H9 (cell line): ENCODE measurements around the gene MRGPRX2. TPM values are rescaled to one million over a fixed set of nuclear protein-coding genes. Genes with fewer than 3 reads are reported as not detected.

ENCODE experiments used
- DNase-seq: peaks from one replicate; pipeline ENCODE4 v3.0.0-alpha.2; 2017
- H2AFZ ChIP-seq: one replicate; pipeline ENCODE4 v1.6.1; 2013; ENCODE audit warnings: mild to moderate bottlenecking, low read length, control low read depth, moderate library complexity
- H2AK5ac ChIP-seq: 2 replicates; pipeline ENCODE4 v1.6.1; 2013; ENCODE audit warnings: low read length, control low read depth, mixed read lengths; ENCODE audit not compliant: insufficient read length
- H2BK120ac ChIP-seq: one replicate; pipeline ENCODE4 v1.6.1; 2013; ENCODE audit warnings: low read depth, mild to moderate bottlenecking, low read length, control low read depth, inconsistent platforms; ENCODE audit not compliant: poor library complexity, severe bottlenecking
- H2BK12ac ChIP-seq: 2 replicates; pipeline ENCODE4 v1.6.1; 2013; ENCODE audit warnings: low read length, control low read depth, mixed read lengths, low read depth; ENCODE audit not compliant: insufficient read length
- H2BK15ac ChIP-seq: 2 replicates; pipeline ENCODE4 v1.6.1; 2013; ENCODE audit warnings: low read depth, low read length, control low read depth
- H2BK20ac ChIP-seq: one replicate; pipeline ENCODE4 v1.6.1; 2013; ENCODE audit warnings: low read depth, mild to moderate bottlenecking, low read length, control low read depth, inconsistent platforms; ENCODE audit not compliant: poor library complexity, severe bottlenecking
- H2BK5ac ChIP-seq: 2 replicates; pipeline ENCODE4 v1.6.1; 2013; ENCODE audit warnings: low read length, control low read depth, mixed read lengths; ENCODE audit not compliant: insufficient read length
- H3K14ac ChIP-seq: 2 replicates; pipeline ENCODE4 v1.6.1; 2013; ENCODE audit warnings: low read length, control low read depth; ENCODE audit not compliant: insufficient read depth
- H3K18ac ChIP-seq: 2 replicates; pipeline ENCODE4 v1.6.1; 2013; ENCODE audit warnings: low read depth, mild to moderate bottlenecking, mixed read lengths, low read length, control low read depth; ENCODE audit not compliant: insufficient read length
- H3K23ac ChIP-seq: 2 replicates; pipeline ENCODE4 v1.6.1; 2013; ENCODE audit warnings: low read length, control low read depth, mixed read lengths, low read depth; ENCODE audit not compliant: insufficient read length
- H3K23me2 ChIP-seq: 2 replicates; pipeline ENCODE4 v1.6.1; 2013; ENCODE audit warnings: low read depth, mild to moderate bottlenecking, mixed read lengths, low read length, control low read depth; ENCODE audit not compliant: insufficient read length, poor library complexity, severe bottlenecking
- H3K27ac ChIP-seq: 2 replicates; pipeline ENCODE4 v1.5.1; 2013; ENCODE audit warnings: low read length, control low read depth, mixed read lengths, low read depth; ENCODE audit not compliant: insufficient read length
- H3K27me3 ChIP-seq: 2 replicates; pipeline ENCODE4 v1.6.1; 2013; ENCODE audit warnings: low read length, control low read depth, inconsistent platforms; ENCODE audit not compliant: insufficient read depth
- H3K4ac ChIP-seq: 2 replicates; pipeline ENCODE4 v1.6.1; 2013; ENCODE audit warnings: low read depth, mild to moderate bottlenecking, control low read depth, inconsistent platforms, low read length, moderate library complexity
- H3K4me1 ChIP-seq: 2 replicates; pipeline ENCODE4 v1.6.1; 2013; ENCODE audit warnings: low read length, control low read depth, inconsistent platforms; ENCODE audit not compliant: insufficient read depth
- H3K4me2 ChIP-seq: 2 replicates; pipeline ENCODE4 v1.6.1; 2013; ENCODE audit warnings: low read length, control low read depth, mixed read lengths; ENCODE audit not compliant: insufficient read length, insufficient read depth
- H3K56ac ChIP-seq: 2 replicates; pipeline ENCODE4 v1.6.1; 2013; ENCODE audit warnings: low read depth, mild to moderate bottlenecking, mixed read lengths, low read length, control low read depth; ENCODE audit not compliant: insufficient read length
- H3K79me1 ChIP-seq: 2 replicates; pipeline ENCODE4 v1.6.1; 2013; ENCODE audit warnings: low read depth, mild to moderate bottlenecking, moderate library complexity, low read length, control low read depth, inconsistent platforms; ENCODE audit not compliant: insufficient read depth, poor library complexity, severe bottlenecking
- H3K79me2 ChIP-seq: 2 replicates; pipeline ENCODE4 v1.6.1; 2013; ENCODE audit warnings: low read length, control low read depth, inconsistent platforms; ENCODE audit not compliant: insufficient read depth
- H3K9ac ChIP-seq: 2 replicates; pipeline ENCODE4 v1.6.1; 2013; ENCODE audit warnings: low read length, control low read depth, mixed read lengths; ENCODE audit not compliant: insufficient read length; ENCODE audit errors: extremely low read depth
- H3K9me3 ChIP-seq: one replicate; pipeline ENCODE4 v1.6.1; 2013; ENCODE audit warnings: low read depth, low read length, inconsistent platforms; ENCODE audit not compliant: control insufficient read depth
- H3T11ph ChIP-seq: one replicate; pipeline ENCODE4 v1.6.1; 2013; ENCODE audit warnings: mild to moderate bottlenecking, low read length, control low read depth, inconsistent platforms
- H4K20me1 ChIP-seq: one replicate; pipeline ENCODE4 v1.6.1; 2013; ENCODE audit not compliant: control insufficient read depth, insufficient read length, insufficient read depth
- H4K5ac ChIP-seq: 2 replicates; pipeline ENCODE4 v1.6.1; 2013; ENCODE audit warnings: low read depth, mild to moderate bottlenecking, mixed read lengths, low read length, control low read depth; ENCODE audit not compliant: insufficient read length
- H4K8ac ChIP-seq: replicated peaks from 2 replicates; pipeline ENCODE4 v1.6.1; 2013; ENCODE audit warnings: low read length, control low read depth, mixed read lengths, low read depth; ENCODE audit not compliant: insufficient read length
- H4K91ac ChIP-seq: 2 replicates; pipeline ENCODE4 v1.6.1; 2013; ENCODE audit warnings: low read depth, mild to moderate bottlenecking, moderate library complexity, mixed read lengths, low read length, control low read depth; ENCODE audit not compliant: insufficient read length
- H3K27ac Mint-ChIP-seq, 3 experiments: 2 replicates in 2 of 3; 3 replicates in 1 of 3; pipeline ENCODE4 v1.8.0; 2020 to 2021; ENCODE audit warnings: mixed read lengths in 3 of 3, mild to moderate bottlenecking in 1 of 3, moderate library complexity in 1 of 3
- H3K27me3 Mint-ChIP-seq: 2 replicates; pipeline ENCODE4 v1.8.0; 2021; ENCODE audit warnings: low read depth, mild to moderate bottlenecking, moderate library complexity, mixed read lengths
- H3K36me3 Mint-ChIP-seq, 3 experiments: 2 replicates in 2 of 3; 3 replicates in 1 of 3; pipeline ENCODE4 v1.8.0; 2020 to 2021; ENCODE audit warnings: low read depth in 3 of 3, mixed read lengths in 3 of 3; ENCODE audit not compliant: insufficient read depth in 1 of 3
- H3K4me1 Mint-ChIP-seq, 2 experiments: 2 replicates each; pipeline ENCODE4 v1.8.0; 2020; ENCODE audit warnings: mixed read lengths in 2 of 2
- H3K4me3 Mint-ChIP-seq, 2 experiments: 2 replicates in 1 of 2; 3 replicates in 1 of 2; pipeline ENCODE4 v1.8.0; 2020 to 2021; ENCODE audit warnings: mild to moderate bottlenecking in 2 of 2, mixed read lengths in 2 of 2, moderate library complexity in 1 of 2
- H3K9me3 Mint-ChIP-seq, 2 experiments: 2 replicates in 1 of 2; 3 replicates in 1 of 2; pipeline ENCODE4 v1.8.0; 2020; ENCODE audit warnings: mild to moderate bottlenecking in 2 of 2, mixed read lengths in 2 of 2, moderate library complexity in 1 of 2
- CTCF ChIP-seq: fragments of 200-600 bp; sonication (generic); conservative IDR thresholded peaks from 3 replicates; pipeline ENCODE4 v1.8.0; 2021; ENCODE audit warnings: antibody characterized with exemption, mild to moderate bottlenecking
- WGBS: extraction: QIAGEN DNeasy Blood & Tissue Kit; methylation state at CpG from one replicate; pipeline ENCODE4 v1.1.7; 2013; ENCODE audit warnings: missing lambda C conversion rate, low lambda C conversion rate, mixed read lengths; ENCODE audit not compliant: insufficient read length; ENCODE audit errors: extremely low coverage; 5-methylcytosine and 5-hydroxymethylcytosine counted together
- total RNA-seq: library from RNA; stranded (reverse); gene quantifications from 2 replicates; pipeline ENCODE4 v1.2.1, GENCODE V29; 2021

MRGPRX2 gene
- total RNA-seq, 1 experiment from 2014 or later = not detected

- Histone ChIP-seq H4K20me1 (no peaks in the 10 kb centered on the region), H2AFZ (peak overlapping the region; percentile 14), H3K4me2 (no peak overlapping the region), H3K4ac (no peak overlapping the region), H3T11ph (no peak overlapping the region), H2AK5ac (no peak overlapping the region), H3K56ac (no peak overlapping the region), H3K23ac (no peak overlapping the region), H3K14ac (no peak overlapping the region), H2BK5ac (no peak overlapping the region), H3K23me2 (no peaks in the 10 kb centered on the region), H2BK20ac (no peak overlapping the region), H2BK12ac (no peak overlapping the region), H3K27me3 (no peaks in the 10 kb centered on the region), H3K9ac (no peak overlapping the region), H3K27ac (no peak overlapping the region), H3K4me1 (no peaks in the 10 kb centered on the region), H2BK120ac (no peak overlapping the region), H3K18ac (no peak overlapping the region), H4K91ac (no peak overlapping the region), H3K9me3 (no peaks in the 10 kb centered on the region), H3K79me2 (no peaks in the 10 kb centered on the region), H2BK15ac (no peak overlapping the region), H4K8ac (no peak overlapping the region), H4K5ac (no peak overlapping the region), H3K79me1 (no peaks in the 10 kb centered on the region)
- Mint-ChIP-seq H3K36me3 (no peaks in the 10 kb centered on the region), H3K27ac (no peak overlapping the region), H3K4me3 (no peak overlapping the region), H3K9me3 (0 out of 5 replicates have a peak, but pooled peaks cover 0 to 1% of the 10 kb centered on the region in 2 experiments), H3K4me1 (peaks cover 0 to 7% of the 10 kb centered on the region in 2 experiments; a peak in 1 of 4 replicates), H3K27me3 (peaks cover 7% of the 10 kb centered on the region)
- no peak for DNase-seq
- WGBS = no CpG with 5 or more reads among the region's 2 CpGs
- no peak for TF ChIP-seq CTCF
Measured at GRCh38 chr11:19032990-19033389, 27.5 kb downstream of the MRGPRX2 start.
